ENCODE measurements around the gene ADGRB3.

- no peak for TF ChIP-seq FOXM1 (IDR thresholded peaks at IDR 0.05; ENCODE audit: borderline replicate concordance, low read depth)
- TF ChIP-seq EGR1 (IDR thresholded peaks at IDR 0.05) = no peak
- no peak for TF ChIP-seq CREB1 (IDR thresholded peaks at IDR 0.05; ENCODE audit: low read depth)
- no peak for TF ChIP-seq REST (IDR thresholded peaks at IDR 0.05; ENCODE audit: low read depth)
- TF ChIP-seq EP300 (IDR thresholded peaks at IDR 0.05; ENCODE audit: borderline replicate concordance) = no peak
- no peak for TF ChIP-seq RAD21 (IDR thresholded peaks at IDR 0.05; ENCODE audit: low read depth)
- TF ChIP-seq, protein P1, sequence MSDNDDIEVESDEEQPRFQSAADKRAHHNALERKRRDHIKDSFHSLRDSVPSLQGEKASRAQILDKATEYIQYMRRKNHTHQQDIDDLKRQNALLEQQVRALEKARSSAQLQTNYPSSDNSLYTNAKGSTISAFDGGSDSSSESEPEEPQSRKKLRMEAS (IDR thresholded peaks at IDR 0.05) = no peak
- TF ChIP-seq TAF1 (IDR thresholded peaks at IDR 0.05; ENCODE audit: low read depth) = no peak
- TF ChIP-seq NFIC (IDR thresholded peaks at IDR 0.05) = no peak
Observed at GRCh38 chr6:68711386-68712000, 76.4 kb downstream of the ADGRB3 start.

All from Ishikawa (cell line).